AG04449 (cell line): ENCODE data around the gene GMDS.

Experiments
- CTCF ChIA-PET: fragments of 350-600 bp; formaldehyde crosslinking; extraction: SDS; loops from one replicate; lab custom pipeline; 2021; ENCODE audit warnings: antibody characterized with exemption; lab: Yijun Ruan, JAX
- POLR2A ChIA-PET: fragments of 400-600, 350-600 bp; formaldehyde crosslinking; extraction: SDS; loops from one replicate; lab custom pipeline; 2020; ENCODE audit warnings: antibody characterized with exemption, inconsistent platforms; lab: Yijun Ruan, JAX
- DNase-seq: peaks from one replicate; pipeline ENCODE4 v3.0.0-alpha.2; 2010; ENCODE audit warnings: low read depth, low spot score
- H3K4me3 ChIP-seq: 2 replicates; pipeline ENCODE4 v1.5.1; 2011; ENCODE audit warnings: low read depth, mild to moderate bottlenecking, control low read depth, low read length
- CTCF ChIP-seq: IDR thresholded peaks from one replicate; pipeline ENCODE4 v1.5.1; 2011; ENCODE audit warnings: mild to moderate bottlenecking, moderate library complexity, low read length, control low read depth, inconsistent platforms; ENCODE audit not compliant: insufficient read depth; ENCODE audit errors: missing control alignments

GMDS gene

GRCh38 chr6:2231438-2231837, 14.0 kb downstream of the GMDS start:
- no peak for TF ChIP-seq CTCF
- POLR2A ChIA-PET: no interaction called here
- no peak for DNase-seq
- CTCF ChIA-PET: no interaction called here
- no peak overlapping the region for H3K4me3 ChIP-seq

GRCh38 chr6:2230659-2231277, 14.6 kb downstream of the GMDS start:
- DNase-seq: no peak
- H3K4me3 ChIP-seq: no peak overlapping the region
- TF ChIP-seq CTCF: no peak
- POLR2A ChIA-PET: no interaction called here
- CTCF ChIA-PET: no interaction called here

- ChIA-PET CTCF (no interaction called here), POLR2A (no interaction called here)
- H3K4me3 ChIP-seq: no peak overlapping the region
- no peak for DNase-seq
- no peak for TF ChIP-seq CTCF
Observed at GRCh38 chr6:2229742-2230141, 15.7 kb downstream of the GMDS start.

GRCh38 chr6:2229039-2229438, 16.4 kb downstream of the GMDS start:
- DNase-seq: no peak
- POLR2A ChIA-PET: no interaction called here
- no peak overlapping the region for H3K4me3 ChIP-seq
- TF ChIP-seq CTCF: no peak
- CTCF ChIA-PET: no interaction called here

- TF ChIP-seq CTCF: no peak
- POLR2A ChIA-PET: no interaction called here
- no peak for DNase-seq
- CTCF ChIA-PET: no interaction called here
- H3K4me3 ChIP-seq: no peak overlapping the region
Observed at GRCh38 chr6:2228392-2228791, 17.0 kb downstream of the GMDS start.

- H3K4me3 ChIP-seq: no peak overlapping the region
- DNase-seq: no peak
- ChIA-PET POLR2A (no interaction called here), CTCF (interaction anchor here (1.2 kb wide), 1 partner anchor 17 kb away, joined by 3 read pairs; no protein-coding TSS in a partner anchor)
- no peak for TF ChIP-seq CTCF
Observed at GRCh38 chr6:2226775-2227174, 18.6 kb downstream of the GMDS start.
